Measurements from ENCODE around the gene MYO7A.

MYO7A gene

DNA sequence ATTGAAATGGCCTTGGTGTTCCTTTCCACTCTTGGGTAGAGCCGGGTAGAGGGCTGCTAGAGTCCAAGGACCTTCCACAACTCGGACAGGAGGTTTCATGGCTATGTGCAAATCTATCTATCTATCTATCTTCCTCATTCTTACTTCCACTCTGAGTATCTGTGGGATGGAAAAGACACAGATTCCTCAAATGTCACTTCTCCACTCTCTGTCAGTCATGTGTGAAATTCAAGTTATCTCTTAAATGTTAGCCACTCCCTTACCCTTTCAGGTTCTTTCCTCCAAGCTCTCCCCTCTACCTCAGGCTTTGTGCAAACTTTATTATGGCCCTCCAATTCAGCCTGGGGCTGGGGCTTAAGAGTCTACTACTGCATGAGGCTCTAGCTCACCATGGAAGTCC lies 89.1 kb downstream of the MYO7A start:
- DNase-seq (ENCODE audit: low spot score), result no peak

DNA sequence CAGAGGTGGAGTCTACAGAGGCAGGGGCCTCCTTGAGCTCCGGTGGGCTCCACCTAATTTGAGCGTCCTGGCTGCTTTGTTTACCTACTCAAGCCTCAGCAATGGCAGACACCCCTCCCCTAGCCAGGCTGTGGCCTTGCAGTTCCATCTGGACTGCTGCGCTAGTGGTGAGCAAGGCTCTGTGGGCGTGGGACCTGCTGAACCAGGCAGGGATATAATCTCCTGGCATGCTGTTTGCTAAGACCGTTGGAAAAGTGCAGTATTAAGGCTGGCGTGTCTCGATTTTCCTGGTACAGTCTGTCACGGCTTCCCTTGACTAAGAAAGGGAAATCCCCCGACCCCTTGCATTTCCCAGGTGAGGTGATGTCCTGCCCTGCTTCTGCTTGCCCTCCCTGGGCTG lies 95.8 kb downstream of the MYO7A start:
- DNase-seq (ENCODE audit: low spot score), result no peak

DNA sequence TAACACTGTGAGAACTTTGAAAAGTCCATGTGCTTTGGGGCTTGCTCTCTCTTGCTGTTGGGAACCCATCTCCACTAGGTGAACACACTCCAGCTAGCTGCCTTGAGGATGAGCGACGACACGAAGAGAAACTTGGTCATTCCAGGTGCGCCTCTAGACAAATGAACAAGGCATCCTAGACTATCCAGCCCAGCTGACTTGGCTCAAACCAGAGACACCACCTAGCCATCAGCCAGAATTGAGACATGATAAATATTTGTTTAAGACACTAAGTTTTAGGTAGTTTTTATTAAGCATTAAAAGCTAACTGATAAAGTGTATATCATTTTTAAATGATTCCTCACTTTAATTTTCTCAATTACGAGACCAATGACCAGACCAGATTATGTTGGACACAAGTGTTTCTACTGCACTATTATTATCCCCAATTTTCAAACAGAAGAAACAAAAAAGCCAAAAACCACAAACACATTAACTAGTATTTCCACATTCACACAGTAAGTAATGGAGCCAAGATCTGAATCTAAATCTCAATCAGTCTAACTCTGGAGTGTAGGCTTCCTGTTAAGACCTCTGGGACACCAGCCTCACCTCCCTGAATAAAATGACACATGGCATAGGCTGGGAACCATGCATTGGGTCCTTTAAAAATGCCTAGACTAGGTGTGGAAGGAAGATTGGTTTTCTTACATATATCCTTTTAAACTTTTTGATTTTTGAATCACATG lies 103.0 kb downstream of the MYO7A start:
- DNase-seq (ENCODE audit: low spot score), result no peak

DNA sequence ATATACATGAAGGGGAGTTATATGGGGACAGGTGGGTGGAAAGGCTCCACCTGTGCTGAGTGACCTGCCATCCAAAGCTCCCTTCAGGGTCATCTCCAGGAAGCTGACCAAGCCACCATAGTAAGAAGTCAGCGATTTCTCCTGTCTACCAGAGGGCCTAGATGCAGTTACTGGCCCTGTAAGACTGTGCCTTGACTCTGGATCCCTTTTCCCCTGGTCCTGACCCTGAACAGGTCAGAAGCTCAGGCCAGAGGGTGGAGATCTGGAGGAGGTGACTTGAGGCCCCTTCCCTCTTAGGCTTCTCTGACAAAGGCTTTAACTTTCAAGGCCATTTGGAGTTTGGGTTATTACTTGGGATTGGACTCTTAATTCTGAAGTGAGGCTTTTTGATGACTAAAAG lies 103.8 kb downstream of the MYO7A start:
- no peak for DNase-seq (ENCODE audit: low spot score)

DNA sequence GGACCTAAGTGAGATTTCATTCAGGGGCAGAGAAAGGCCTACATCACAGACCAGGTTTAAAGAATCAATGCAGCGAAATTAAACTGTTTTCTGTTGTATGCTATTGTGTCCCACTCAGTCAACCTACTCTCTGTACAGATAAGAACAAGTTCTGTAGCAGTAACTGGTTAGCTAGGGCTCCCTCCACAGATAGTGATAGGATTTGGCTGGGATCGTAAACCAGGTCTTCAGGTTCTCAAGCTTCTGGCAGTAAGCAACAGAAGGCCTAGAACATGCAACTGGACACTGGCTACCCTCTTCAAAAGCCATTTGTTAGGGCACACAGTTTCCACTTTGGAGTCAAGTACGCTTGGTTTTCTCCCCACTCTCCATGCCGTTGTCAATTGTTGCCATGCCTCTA lies 104.2 kb downstream of the MYO7A start:
- DNase-seq (ENCODE audit: low spot score), result no peak

DNA sequence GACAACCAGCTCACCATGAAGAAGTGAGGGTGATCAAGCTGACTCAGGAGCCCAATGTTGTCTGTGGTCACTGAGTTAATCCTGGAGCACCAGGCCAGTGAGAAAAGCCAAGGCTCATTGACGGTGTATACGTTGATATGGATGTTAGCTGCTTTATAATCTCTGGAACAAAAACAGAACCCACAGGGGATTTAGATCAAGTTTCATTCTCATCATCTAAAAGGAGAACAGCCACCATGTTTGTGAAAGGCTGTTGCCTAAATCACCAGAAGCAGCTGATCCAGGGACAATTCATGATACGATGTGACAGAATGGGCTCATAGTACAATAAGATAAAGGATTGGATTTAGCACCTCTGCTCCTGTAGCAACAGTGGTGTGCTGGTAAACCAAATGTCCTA lies 105.0 kb downstream of the MYO7A start:
- no peak for DNase-seq (ENCODE audit: low spot score)

DNA sequence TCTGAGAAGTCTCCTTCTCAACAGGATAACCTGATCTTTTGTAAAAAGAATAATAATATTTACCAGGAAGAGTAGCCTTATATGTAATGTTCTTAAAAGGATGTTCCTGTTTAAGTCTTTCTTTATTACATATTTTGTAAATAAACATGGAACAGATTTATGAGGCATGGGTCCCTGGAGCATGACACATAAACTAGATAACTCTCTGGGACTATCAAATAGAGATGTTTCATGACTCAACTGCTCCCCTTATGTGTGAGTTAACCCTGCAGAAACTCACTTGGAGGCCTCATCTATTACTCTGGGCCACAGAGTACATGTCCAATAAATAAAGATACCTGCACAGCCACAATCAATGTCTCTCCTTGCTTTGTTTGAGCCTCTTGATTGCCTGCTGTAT lies 108.9 kb downstream of the MYO7A start:
- DNase-seq (ENCODE audit: low spot score), result no peak

DNA sequence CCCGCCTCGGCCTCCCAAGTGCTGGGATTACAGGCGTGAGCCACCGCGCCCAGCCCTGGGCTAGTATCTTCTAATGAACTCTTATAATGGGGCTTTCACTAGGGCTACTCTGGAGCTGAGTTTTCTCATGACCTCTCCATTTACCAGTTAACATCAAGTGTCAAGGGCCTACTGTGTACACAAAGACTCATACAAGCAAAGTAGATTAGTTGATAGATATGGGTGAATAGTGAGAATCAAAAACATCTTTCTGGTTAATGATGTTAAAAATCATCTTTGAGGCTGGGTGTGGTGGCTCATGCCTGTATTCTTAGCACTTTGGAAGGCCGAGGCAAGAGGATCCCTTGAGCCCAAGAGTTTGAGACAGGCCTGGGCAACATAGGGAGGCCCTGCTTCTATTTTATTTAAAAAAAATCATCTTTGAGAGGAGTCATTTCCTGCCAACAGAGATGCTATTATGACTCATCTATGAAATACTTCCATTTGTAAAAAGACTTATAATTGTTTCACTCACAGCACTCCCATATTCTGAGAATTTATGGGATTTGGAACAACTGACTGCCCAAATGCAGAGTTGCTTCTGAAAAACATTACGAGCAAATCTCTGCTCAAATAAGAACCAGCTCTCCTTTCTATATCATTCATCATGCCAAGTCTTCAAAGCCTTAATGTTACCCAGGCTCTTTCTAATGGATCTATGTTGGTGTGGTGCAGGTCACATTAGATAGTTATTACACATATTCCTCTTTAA lies 116.4 kb downstream of the MYO7A start:
- no peak for DNase-seq (ENCODE audit: low spot score)

DNA sequence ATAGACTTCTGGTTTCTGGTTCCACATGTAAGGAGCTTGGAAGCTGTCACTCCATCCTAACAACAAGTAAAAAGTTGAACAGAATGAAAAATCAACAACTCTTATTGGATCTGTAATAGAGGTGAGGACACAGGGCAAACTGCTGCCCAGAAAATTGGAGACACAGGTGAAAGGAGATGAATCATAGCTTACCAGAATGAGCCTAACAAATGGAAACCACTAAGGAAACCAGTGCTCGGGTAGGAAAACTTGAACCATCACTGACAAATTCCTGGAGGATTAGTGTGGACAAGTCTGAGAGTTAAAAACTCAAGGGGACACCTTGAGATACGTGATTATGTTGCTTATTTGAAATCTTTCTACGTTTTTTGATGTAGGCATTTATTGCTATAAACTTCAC lies 121.4 kb downstream of the MYO7A start:
- no peak for DNase-seq (ENCODE audit: low spot score)

DNA sequence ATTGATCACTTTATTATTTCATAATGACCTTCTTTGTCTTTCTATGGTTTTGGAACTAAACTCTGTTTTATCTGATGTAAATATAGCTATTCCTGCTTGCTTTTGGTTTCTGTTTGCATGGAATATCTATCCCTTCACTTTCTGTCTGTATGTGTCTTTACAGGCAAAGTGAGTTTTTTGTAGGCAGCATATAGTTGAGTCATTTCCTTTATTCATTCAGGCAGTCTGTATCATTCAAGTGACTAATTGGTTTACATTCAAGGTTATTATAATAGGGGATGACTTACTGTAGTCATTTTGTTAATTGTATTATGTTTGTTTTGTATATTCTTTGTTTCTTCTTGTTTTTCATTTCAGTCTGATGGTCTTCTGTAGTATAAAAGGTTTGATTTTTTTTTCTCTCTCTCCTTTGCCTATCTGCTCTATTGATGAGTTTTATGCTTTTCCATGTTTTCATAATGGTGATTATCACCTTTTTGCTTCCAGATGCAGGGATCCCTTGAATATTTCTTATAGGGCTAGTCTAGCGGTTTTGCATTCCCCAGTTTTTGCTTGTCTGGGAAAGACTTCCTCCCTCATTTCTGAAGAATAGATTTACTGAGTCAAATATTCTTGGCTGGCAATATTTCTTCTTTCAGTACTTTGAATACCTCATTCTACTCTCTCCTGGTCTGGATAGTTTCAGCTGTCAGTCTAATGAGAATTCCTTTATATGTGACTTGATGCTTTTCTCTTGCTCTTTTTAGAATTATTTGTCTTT lies 123.0 kb downstream of the MYO7A start:
- no peak for DNase-seq (ENCODE audit: low spot score)

DNA sequence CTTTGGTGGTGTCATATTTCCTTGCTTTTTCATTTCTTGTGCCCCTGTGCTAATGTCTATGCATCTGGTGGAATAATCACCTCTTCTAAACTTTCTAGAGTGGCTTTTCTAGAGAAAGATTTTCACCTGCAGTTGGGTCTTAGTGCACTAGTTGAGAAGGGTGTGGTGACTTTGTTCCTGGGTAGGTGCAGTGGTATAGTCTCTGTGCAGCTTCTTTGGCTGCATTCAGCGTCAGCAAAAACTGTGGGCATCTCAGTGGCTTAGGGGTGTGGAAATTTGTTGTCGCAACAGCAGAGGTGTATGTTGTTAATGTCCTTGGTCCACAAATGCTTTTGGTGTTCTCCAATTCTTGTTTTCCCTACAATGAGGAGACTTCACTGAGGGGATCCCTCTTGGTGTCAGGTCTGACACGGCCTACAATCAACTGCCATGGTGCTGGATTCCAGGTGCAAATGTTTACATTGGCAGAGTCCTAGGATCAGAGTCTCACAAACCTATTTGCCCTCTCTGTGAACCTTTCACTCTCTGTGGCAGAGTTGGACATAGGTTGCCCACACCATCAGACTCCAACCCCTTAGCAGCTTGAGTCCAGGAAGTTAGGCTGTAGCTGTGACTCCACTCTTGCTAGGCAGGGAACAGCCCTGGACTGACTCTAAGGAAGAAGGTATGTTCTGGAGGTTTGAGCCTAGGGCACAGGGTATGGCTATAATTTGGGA lies 124.7 kb downstream of the MYO7A start:
- DNase-seq (ENCODE audit: low spot score), result no peak

DNA sequence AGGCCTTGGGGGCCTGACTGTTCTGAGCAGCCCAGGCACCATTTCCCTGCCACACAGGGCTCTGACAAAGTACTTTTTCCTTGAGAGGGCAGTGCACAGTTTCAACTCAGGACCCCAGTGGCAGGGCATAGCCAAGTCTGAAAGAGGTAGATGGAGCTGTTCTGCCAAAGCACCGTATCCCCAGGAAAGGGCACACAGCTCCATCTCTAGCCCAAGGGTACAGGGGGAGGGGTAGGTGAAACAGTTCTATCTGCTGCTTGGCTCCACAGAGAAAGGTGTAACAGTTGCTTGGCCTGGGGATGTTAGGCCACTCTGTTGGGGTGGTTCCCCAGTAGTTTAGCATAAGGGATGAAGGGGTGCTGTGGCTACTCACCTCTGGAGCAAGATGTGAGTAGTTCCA lies 125.6 kb downstream of the MYO7A start:
- no peak for DNase-seq (ENCODE audit: low spot score)

DNA sequence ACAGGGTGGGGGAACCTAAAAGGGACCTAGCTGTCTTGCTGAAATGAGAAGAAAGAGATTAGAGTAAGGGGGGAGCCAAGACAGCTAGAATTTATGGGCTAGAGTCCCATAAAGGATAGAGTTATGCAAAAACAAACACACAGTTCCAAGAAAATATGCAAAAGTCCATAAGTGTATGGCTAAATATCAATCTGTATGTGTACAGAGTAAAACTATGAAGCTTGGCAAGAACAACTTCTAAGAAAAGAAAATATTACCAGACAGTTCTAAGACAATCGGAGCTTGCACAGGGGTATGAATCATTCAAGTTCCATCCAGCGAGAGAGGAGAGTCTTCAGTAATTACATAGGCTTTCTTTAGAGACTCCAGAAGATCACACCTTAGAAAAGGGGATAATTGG lies 131.6 kb downstream of the MYO7A start:
- DNase-seq (ENCODE audit: low spot score), result no peak

DNA sequence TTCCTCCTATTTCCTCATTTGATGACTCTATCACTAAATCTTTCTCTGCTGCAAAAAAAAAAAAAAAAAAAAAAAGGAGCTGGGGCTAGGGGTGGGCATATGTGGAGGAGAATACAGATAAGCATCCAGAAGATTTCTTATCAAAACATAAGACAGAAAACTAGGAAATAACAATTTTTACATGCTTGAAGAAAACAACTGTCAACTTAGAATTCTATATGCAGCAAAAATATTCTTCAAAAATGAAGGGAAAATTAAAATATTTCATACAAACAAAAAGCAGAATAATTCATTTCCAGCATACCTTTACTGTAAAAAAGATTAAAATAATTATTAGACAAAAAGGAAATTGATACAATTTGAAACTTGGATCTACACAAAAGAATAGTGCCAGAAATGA lies 134.8 kb downstream of the MYO7A start:
- no peak for DNase-seq (ENCODE audit: low spot score)
